ENCODE measurements around the gene MYL9.

MYL9 gene

DNA sequence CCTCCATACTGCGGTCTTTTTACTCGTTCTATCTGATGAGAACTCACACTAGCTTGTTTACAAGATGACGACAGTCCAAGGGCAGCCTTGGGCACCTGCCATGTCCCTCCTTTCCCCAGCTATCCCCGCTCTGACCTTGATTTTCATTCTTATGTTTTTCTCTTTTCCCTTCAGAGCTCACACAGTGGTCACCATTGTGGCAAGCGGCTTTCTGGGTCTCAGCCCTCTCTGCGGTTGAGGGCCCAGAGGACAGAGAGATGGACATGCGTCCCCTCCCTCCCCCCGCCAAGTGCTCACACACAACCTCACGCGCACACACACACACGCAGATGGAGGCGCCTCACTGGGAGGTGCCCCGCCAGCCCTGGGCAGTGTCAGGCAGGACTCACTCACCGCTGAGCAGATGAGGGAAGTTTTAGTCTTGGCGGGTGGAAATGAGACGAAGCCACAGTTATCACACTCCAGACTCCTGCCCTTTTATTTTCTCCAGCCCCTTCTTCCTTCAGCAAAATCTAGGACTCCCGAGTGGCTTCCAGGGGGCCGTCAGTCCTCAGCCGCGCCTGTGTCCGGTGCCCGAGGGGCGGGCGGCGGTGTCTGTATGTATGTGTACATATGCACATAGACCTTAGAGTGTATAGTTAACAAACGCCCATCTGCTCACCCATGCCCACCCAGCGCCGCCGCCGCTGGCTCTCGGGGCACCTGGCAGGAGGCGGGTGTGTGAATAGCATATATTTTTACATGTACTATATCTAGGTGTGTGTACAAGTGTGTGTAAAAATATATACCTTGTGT is 13.8 kb upstream of the MYL9 start:
- DNase-seq, result no peak

DNA sequence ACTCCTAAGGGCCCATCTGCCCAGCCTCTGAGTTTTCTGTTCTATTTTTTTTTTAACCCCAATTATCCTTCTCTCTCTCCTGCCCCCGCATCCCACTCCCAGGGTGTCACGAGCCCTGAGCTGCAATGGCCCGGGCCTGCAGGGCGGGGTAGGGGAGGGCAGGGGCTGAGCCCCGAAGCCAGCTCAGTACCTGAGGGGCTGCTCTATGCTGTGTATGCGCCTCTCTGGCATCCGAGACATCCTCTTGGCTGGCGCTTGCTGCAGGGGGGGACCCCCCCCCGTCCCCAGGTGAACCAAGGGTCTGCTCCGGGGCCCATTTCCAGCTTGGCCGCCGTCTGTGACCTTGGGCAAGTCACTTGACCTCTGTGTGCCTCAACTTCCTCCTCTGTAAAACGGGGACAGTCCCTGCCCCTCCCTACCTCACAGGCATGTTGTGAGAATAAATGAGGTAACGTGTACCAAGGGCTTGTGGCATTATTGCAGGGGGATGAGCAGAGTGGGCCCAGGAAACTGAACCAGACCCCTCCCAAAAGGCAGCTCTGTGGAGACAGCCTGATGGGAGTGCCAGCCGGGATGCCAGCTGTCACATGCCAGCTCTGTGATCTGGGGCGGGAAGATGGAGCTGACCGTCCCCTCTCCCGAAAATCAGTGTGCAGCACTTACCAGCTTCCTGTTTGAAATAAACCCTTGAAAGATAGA is 13.0 kb upstream of the MYL9 start:
- no peak for DNase-seq

DNA sequence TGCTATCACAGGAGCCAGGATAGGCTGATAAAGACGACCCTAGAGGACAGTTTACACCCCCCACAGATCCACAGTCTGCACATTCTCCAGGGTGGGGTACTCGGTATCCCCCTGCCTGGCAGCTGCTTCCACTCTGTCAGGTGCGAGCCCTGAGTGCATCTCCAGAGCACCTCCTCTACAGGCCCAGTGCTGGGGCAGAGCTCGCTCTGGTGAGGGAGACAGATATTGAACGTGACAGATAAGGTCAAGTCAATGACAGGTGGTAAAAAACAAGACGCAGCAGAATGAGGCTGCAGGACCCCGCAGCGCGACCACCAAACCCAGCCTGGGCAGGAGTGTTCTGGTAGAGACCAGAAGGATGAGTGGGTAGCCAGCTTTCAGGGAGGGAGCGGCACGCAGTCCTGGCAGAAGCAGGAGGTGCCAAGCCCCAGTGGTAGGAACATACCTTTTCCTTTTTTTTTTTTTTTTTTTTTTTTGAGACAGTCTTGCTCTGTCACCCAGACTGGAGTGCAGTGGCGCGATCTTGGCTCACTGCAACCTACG is 12.4 kb upstream of the MYL9 start:
- no peak for DNase-seq

DNA sequence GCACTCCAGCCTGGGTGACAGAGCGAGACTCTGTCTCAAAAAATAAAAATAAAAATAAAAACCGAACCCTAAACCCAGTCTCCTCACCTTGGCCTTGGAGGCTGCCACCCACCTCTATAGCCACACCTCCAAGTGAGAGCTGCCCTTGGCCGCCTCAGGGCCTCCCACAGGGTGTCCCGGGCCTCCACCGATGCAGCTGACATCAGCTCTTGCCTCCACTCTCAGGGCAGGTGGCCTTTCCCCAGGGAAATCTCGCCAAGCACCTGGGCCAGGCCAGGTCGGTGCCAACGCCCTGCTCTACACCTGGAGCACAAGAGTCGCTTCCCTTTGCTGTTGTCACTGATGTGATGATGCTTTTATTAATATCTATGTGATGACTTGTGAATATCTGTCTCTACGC is 8.9 kb upstream of the MYL9 start:
- DNase-seq, result no peak

DNA sequence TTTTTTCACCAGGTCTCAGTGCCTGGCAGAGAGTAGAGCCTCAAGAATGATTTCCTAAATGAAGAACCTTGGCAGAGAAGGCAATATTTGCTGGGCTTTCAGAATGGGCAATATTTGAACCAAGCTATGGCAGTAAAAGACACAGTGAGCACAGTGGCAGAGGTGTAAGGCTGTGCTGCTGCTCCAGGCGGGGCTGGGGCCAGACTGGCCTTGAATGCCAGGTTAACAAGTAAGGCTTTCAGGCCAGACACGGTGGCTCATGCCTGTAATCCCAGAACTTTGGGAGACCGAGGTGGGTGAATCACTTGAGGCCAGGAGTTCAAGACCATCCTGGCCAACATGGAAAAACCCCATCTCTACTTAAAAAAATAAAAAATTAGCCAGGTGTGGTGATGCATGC is 8.5 kb upstream of the MYL9 start:
- no peak for DNase-seq

DNA sequence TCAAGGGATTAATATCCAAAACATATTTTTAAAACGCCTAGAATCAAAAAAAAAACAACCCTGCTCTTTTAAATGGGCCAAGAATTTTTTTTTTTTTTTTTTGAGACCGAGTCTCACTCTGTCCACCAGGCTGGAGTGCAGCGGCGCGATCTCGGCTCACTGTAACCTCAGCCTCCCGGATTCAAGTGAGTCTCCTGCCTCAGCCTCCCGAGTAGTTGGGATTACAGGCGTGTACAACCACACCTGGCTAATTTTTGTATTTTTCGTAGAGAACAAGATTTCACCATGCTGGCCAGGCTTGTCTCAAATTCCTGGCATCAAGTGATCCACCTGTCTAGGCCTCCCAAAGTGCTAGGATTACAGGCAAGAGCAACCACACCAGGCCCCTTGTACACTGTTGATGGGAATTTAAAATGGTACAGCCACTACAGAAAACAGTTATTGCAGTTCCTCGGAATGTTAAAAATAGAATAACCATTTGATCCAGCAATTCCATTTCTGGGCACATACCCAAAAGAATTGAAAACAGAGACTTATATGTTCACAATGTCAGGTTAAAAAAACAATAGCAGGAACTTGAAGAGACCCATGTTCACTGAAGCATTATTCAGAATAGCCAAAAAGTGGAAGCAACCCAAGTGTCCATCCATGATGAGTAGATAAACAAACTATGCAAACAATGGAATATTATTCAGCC is 3.1 kb upstream of the MYL9 start:
- no peak for DNase-seq

DNA sequence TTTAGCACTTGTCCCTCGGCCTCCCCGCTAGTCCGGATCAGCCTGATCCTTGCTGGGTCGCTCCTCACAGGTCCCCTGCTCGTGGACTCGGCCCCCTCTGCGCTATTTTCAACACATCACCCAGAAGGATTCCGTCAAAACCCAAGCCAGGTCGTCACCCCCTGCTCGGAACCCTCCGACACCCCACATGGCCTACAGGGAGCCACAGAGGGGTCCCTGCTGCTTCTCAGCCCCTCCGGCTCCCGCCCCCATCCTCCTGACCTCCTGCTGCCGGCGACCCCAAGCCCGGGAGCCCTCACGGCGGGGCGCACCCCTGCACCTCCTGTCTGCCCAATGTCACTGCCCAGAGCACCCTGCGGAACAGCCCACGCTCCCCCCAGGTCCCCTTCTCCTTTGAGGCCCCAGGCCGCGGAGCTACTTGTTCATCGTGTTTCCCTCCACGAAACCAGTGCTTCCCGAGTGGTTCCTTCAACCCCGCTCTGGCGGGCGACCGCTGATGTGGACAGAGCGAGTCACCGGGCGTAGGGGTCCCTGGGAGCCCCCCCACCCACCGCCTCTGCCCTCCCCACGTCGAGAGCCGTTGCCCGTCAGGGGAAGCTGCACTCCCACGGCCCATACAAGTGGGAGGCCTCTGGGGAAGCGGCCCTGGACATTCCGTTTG is 638 bp upstream of the MYL9 start:
- no peak for DNase-seq

DNA sequence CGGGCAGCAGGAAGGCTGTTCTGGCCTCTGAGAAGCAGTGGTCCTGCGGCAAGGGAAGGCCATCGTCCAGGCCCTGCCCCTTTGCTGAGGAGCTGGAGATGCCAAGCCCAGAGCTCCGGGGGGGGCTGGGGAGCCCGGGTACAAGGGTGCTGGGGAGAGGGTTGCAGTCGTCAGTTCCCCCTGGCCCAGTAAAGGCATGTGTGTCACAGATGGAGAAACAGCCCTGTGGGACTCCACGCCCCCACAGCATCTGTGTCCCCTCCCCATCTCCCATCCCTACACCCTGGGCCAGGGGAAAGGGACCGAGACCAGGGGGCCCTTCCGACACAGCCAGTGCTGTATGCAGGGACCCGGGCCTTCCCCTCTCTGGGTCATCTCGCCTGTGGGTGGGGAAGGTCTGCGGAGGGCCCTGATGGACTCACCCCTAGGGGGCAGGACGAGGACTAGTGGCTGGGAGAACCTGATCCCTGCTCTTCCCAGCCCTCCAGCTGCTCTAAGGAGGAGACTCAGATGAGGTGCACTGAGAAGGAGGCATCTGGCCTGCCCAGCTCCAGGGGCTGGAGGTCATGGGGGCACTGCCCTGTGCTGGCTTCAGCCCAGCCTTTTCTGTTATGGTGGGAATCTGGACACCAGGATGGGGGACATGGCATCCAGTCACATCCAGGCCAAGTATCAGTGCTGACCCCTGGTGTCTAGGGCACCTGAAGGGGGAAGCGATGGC is 609 bp downstream of the MYL9 start:
- DNase-seq, result no peak

DNA sequence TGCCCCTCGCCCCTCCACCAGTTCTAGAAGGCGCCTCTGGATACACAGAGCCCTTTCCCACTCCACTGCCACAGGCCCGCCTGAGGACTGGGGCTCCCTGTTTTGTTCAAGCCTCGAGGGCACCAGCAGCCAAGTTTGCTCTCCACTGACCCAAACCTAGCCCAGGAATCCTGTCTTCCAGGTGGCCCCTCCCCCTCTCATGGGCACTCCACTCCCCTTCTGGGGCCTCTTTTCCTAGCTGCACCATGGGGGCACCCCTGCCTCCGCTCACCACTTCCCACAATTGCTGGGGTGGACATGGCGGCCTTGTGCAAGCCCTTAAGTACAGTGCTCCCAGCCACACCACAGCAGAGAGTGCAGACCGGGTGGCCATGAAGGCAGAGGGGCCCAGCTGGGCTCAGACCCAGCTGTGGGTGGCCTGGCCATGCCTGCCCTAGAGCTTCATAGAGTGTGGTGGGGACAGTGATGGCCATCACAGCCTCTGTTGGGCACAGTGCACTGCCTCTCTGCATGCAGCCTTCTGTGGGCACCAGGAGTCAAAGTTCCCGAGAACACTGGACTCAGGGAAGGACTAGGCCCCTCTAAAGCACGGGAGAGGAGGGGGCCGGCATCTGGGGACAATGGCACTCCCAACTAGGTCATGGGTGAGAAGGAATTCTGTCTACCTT is 1.3 kb downstream of the MYL9 start:
- DNase-seq, result no peak

DNA sequence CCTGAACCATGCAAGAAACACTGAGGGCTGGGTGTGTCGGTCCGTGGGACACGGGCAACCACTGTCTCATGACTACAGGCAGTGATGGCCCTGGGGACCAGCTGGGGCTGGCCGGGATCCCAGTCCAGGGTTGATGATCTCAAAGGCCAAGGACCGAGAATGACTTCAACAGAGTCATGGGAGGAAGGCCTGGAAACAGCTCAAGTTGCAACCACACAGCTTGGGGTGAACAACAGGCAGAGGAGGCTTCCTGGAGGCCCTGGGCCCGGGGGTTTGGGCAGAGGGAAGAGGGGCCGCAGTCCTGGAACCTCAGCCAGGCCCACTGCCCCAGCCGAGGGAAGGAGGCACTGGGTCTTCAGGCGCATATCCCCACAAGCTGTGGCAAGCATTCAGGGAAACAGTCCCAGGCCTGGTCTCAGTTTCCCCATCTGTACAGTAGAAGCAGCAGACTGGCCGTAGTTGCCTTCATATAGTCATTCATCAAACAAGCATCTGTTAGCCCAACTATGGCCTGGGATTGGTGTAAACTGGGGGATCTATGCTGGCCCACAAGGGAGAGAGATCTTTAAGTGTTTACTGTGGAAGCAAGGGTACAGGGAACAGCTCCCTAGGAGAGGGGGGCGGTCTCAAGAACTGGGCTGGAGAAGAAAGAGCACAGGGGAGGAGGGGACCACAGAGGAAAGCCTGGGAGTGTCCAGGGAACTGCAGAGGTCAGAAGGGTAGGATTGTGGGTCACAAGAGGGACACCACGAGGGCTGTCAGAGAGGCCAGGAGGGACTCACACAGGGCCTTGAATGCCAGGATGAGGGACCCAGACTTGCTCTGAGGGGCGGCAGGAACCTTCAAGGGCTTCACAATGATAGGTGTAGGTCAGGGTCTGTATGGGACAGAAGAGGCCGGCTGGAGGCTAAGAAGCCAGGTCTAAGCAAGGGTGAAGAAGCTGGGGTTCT is 2.1 kb downstream of the MYL9 start:
- DNase-seq, result peak; percentile 30

DNA sequence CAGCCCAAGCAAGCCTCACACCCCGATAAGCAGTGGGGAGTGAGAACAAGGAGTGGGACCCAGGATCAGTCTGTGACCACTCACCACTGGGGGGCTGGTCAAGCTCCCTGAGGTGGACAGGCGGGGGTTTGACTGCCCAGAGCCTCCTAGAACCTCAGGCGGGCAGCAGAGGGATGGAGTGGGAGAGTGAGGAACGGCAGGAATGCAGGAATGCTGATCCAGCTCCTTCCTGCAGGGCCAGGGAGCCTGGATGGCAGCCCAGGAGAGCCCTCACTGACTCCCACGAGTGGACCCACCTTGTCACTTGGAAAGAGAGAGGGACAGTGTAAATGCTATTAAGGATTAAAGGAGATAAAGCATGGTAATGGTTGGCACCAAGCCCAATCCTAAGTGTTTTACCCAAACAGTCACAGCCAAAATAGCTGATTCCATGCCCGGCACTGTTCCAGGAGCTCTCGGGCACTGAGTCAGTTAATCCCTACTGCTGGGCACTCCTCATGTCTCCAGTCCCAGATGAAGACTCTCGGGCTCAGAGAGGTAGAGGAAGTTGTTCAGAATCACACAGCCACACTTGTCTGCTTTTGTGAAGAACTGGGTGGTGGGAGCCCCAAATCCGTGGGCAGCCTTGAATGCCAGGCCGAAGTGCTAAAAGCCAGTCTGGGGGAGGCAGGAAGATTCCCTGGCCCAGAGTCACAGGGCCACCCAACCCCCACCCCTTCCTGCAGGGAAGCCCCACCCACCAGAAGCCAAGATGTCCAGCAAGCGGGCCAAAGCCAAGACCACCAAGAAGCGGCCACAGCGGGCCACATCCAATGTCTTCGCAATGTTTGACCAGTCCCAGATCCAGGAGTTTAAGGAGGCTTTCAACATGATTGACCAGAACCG is 3.1 kb downstream of the MYL9 start:
- DNase-seq, result peak; percentile 43

DNA sequence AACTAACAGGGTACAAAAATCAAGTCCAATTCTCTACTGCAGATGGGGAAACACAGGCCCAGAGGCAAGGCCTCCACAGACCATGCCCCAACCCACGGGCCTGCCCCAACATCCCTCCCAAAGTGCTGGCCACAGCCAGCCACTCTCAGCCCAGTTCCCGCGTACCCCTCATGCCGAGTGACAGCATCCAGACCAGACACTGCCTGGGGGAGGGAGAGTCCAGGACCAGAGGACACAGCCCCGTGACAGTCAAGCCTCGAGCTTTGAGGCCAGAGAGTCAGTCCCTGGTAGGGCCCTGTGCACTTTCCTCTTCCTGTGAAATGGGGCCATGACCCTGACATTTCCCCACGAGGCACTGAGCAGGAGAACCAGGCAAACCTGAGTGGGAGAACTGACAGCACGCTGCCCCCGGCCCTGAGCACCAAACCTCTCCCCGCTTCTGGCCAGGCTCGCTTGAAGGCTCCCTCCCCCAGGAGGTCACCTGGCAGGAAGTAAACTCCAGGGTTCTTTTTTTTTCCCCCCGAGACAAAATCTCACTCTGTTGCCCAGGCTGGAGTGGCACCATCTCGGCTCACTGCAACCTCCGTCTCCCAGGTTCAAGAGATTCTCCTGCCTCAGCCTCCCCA is 4.9 kb downstream of the MYL9 start:
- DNase-seq, result no peak

DNA sequence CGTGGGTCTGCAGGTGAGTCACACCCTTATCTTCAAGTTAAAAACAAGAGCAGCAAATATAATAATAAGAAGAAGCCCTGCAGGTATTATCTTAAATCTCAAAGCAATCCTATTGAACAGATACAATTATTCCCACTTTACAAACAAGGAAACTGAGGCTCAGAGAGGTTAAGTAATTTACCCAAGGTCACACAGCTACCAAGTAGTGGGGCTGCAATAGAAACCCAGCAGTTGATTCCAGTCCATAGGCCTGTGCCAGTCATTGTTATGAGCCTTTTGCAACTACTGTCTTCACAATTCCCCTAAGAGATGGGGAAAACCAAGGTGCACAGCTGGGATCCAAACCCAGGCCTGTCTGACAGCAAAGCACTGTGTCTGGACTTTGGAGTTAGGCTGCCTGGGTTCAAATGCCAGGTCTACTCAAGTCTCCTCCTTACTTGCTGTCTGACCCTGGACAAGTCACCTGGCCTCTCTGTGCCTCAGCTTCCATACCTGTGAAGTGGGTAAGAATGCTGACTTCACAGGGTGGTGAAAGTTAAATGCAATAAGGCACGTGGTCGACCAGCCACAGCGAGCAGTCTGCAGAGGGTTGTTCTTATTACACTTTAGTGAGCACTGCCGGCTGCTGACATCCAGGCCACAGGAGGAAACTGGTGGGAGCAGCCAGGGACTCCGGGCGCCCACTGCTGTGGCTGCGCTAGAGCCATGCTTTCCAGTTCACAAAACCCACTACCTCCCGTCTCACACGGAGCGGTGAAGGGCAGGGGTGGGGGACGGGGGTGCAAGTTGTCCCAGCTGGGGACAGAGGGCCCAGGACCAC is 6.1 kb downstream of the MYL9 start:
- DNase-seq, result no peak

DNA sequence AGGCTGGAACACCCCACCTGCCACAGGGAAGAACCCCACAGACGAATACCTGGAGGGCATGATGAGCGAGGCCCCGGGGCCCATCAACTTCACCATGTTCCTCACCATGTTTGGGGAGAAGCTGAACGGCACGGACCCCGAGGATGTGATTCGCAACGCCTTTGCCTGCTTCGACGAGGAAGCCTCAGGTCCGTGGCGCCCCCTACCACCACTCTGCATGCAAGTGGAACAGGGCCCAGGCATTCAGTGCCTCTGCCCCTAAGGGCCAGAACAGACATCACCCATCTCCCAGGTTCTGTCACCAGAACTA is 6.6 kb downstream of the MYL9 start:
- DNase-seq, result no peak

DNA sequence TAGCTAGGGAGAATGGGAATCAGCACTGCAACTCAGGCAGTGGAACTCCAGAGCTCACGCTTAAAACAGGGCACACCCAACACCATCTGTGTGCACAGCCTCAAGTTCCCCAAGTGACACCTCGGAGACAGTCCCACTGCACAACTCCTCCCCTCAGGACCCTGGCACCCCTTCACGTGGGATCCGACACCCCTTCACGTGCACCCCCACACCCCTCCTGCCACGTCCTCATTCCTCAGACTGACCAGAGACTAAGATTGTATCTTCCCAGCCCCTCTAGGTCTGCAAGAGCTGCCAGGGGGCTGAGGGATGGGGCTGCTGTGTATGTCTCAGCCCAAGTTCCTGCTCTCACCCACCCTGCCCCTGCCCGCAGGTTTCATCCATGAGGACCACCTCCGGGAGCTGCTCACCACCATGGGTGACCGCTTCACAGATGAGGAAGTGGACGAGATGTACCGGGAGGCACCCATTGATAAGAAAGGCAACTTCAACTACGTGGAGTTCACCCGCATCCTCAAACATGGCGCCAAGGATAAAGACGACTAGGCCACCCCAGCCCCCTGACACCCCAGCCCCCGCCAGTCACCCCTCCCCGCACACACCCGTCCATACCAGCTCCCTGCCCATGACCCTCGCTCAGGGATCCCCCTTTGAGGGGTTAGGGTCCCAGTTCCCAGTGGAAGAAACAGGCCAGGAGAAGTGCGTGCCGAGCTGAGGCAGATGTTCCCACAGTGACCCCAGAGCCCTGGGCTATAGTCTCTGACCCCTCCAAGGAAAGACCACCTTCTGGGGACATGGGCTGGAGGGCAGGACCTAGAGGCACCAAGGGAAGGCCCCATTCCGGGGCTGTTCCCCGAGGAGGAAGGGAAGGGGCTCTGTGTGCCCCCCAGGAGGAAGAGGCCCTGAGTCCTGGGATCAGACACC is 7.6 kb downstream of the MYL9 start:
- DNase-seq, result no peak

DNA sequence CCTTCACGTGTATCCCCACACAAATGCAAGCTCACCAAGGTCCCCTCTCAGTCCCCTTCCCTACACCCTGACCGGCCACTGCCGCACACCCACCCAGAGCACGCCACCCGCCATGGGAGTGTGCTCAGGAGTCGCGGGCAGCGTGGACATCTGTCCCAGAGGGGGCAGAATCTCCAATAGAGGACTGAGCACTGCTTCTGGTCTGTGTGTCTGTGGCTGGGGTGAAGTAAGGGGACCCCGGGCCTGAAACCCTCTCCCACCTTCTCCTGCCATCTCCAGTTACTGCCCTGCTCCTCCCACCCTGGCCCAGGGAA is 8.3 kb downstream of the MYL9 start:
- no peak for DNase-seq

All from T1000 (cell line).